HL-60/S4 (cell line): ENCODE measurements around the gene CTLA4.
"Not testable (repeated sequence)": the region's sequence is repeated elsewhere in the genome, so short reads cannot be mapped to it uniquely, and the experiment has no call there.

Experiments used
- in situ Hi-C: fragments of 300-500 bp; cut with MboI; formaldehyde crosslinking; loops from 2 replicates; pipeline ENCODE4 v1.14.3; 2022; ENCODE audit warnings: low sequenced_read_pairs

The CTLA4 gene

DNA sequence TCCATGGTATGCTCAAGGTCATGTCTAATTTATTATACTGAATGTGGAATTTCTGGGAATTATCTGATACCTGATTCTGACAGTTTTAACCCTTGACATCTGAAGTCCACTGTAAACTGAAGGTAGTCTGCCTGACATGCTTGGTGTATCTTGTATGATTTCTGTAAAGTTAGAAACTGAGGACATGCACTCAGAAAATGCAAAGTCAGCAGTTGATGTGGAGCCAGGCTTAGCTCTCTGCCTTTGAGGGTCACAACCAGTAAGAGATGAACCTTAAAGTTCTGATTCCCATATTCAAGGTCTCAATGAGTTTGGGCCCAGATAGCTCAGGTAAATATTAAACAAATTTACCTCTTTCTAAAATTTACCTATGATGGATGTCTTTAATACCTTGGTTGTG, 12.3 kb upstream of the CTLA4 start:
- in situ Hi-C loops: no loop called here

GRCh38 chr2:203857656-203858055, 9.9 kb upstream of the CTLA4 start:
- in situ Hi-C loops: no loop called here

- in situ Hi-C loops: no loop called here
These were observed 9.4 kb upstream of the CTLA4 start for GRCh38 chr2:203858176-203858575.

- in situ Hi-C loops: no loop called here
These were observed 8.4 kb upstream of the CTLA4 start for GRCh38 chr2:203859030-203859789.

- in situ Hi-C loops: no loop called here
These were observed 6.4 kb upstream of the CTLA4 start for GRCh38 chr2:203861197-203861596.

DNA sequence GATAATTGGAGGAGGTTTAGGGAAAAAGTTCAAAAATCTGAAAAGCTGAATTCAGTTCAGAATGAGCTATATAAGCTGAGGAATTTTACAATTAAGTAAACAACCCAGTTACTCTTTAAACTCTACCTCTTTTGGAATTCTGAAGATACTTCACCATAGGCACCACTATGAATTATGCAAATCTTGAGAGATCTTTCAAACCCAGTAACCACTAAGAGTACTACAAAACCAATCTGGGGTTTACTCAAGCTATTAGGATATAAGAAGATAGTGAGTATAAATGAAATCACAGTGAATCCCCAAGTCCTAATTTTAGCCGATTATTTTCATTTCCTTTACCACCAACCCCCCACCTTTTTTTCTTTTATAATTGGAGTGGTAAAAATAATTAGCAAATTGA, 6.0 kb upstream of the CTLA4 start:
- in situ Hi-C loops: no loop called here

- in situ Hi-C loops: no loop called here
These were observed 1.9 kb downstream of the CTLA4 start for GRCh38 chr2:203869223-203870042.

DNA sequence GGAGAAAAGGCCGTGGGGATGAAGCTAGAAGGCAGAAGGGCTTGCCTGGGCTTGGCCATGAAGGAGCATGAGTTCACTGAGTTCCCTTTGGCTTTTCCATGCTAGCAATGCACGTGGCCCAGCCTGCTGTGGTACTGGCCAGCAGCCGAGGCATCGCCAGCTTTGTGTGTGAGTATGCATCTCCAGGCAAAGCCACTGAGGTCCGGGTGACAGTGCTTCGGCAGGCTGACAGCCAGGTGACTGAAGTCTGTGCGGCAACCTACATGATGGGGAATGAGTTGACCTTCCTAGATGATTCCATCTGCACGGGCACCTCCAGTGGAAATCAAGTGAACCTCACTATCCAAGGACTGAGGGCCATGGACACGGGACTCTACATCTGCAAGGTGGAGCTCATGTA, 2.9 kb downstream of the CTLA4 start:
- in situ Hi-C loops: no loop called here

- in situ Hi-C loops: no loop called here
These were observed 3.4 kb downstream of the CTLA4 start for GRCh38 chr2:203870941-203871340.

DNA sequence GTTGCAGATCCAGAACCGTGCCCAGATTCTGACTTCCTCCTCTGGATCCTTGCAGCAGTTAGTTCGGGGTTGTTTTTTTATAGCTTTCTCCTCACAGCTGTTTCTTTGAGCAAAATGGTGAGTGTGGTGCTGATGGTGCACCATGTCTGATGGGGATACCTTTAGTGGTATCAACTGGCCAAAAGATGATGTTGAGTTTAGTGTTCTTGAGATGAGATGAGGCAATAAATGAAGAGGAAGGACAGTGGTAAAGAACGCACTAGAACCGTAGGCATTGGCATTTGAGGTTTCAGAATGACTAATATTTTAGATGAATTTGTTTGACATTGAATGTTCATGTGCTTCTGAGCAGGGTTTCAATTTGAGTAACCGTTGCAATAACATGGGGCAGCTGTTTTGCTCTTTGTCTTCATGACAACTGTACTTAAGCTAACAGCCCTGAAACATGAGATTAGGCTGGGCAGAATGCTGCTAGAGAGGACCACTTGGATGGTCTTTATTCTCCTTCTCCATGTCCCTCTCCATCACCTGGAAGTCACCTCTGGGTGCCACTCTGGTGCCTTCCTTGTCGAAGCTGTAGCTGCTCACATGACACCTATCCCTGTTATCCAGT, 3.9 kb downstream of the CTLA4 start:
- in situ Hi-C loops: no loop called here

- in situ Hi-C loops: no loop called here
These were observed 5.9 kb downstream of the CTLA4 start for GRCh38 chr2:203873461-203873860.

GRCh38 chr2:203873921-203874631, 6.5 kb downstream of the CTLA4 start:
- in situ Hi-C loops: no loop called here

DNA sequence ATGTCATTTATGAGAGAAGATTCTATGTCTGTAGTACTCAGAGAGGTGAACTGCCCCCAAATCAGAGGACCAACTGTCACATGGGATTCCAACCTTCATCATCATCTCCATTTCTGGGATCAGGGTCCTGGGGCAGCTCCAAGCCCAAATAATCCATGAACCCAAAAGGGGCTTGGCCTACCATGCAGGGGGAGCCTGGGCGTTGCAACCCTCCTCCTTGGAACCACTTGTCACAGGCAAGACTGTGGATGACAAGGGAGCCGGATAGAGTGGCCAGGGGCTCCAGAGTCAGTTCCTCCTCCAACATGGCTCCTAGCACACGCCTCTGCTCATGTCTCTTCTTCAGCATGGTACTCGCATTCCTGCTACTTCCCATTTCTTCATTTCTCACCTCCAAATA, 7.9 kb downstream of the CTLA4 start:
- in situ Hi-C loops: no loop called here

DNA sequence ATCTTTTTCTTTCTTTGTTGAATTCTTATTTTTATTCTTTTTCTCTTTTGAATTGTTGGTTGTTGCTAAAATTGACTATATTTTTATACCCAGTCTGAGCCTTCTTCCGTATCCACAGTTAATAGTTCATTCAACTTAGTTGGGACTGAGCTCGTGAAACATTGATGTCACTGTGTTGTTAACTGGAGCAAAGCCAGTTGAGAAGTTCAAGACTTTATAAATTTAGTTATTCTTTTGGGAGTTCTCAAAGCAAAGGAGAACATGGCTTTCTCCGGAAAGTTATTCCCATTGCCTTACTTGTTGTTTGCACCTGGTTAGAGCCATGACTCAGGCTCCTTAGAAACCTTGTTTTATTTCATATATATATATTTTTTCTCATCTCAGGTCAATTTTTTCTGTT, 8.8 kb downstream of the CTLA4 start:
- in situ Hi-C loops: no loop called here

- in situ Hi-C loops: no loop called here
These were observed 10.5 kb downstream of the CTLA4 start for GRCh38 chr2:203878063-203878462.

- in situ Hi-C loops: no loop called here
These were observed 13.1 kb downstream of the CTLA4 start for GRCh38 chr2:203880557-203881125.

DNA sequence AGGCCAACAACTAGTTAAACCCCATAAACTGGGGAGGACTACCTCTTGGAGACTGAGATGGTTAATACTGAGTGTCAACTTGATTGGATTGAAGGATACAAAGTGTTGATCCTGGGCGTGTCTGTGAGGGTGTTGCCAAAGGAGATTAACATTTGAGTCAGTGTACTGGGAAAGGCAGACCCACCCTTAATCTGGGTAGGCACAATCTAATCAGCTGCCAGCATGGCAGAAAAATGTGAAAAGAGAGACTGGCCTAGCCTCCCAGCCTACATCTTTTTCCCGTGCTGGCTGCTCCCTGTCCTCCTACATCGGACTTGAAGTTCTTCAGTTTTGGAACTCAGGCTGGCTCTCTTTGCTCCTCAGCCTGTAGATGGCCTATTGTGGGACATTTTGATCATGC, 13.6 kb downstream of the CTLA4 start:
- in situ Hi-C loops: not testable (repeated sequence)

- in situ Hi-C loops: no loop called here
These were observed 15.0 kb downstream of the CTLA4 start for GRCh38 chr2:203882551-203882950.

- in situ Hi-C loops: no loop called here
These were observed 19.1 kb downstream of the CTLA4 start for GRCh38 chr2:203886661-203887151.

- in situ Hi-C loops: no loop called here
These were observed 20.1 kb downstream of the CTLA4 start for GRCh38 chr2:203887677-203888076.

- in situ Hi-C loops: no loop called here
These were observed 22.0 kb downstream of the CTLA4 start for GRCh38 chr2:203889542-203889941.
